Muscle of arm (tissue), 14 donors: Measurements from ENCODE around the gene PRAMEF10. TPM values are rescaled to one million over a fixed set of nuclear protein-coding genes. Genes with fewer than 3 reads are reported as not detected.
"Not testable (repeated sequence)": the region's sequence is repeated elsewhere in the genome, so short reads cannot be mapped to it uniquely, and the experiment has no call there.

ENCODE experiments used
- DNase-seq: peaks from one replicate; pipeline ENCODE4 v3.0.0-alpha.2; 2013
- long read RNA-seq, 11 donors: transcript quantifications; one replicate each; lab custom pipeline, GENCODE V29; 2026
- polyA plus RNA-seq, 12 donors: library from polyadenylated mRNA; unstranded; fragments of 120-200 nt; gene quantifications; one replicate each; pipeline ENCODE4 v1.2.1, GENCODE V29; 2013; ENCODE audit not compliant: insufficient read length in 12 of 12

Gene PRAMEF10, protein sequence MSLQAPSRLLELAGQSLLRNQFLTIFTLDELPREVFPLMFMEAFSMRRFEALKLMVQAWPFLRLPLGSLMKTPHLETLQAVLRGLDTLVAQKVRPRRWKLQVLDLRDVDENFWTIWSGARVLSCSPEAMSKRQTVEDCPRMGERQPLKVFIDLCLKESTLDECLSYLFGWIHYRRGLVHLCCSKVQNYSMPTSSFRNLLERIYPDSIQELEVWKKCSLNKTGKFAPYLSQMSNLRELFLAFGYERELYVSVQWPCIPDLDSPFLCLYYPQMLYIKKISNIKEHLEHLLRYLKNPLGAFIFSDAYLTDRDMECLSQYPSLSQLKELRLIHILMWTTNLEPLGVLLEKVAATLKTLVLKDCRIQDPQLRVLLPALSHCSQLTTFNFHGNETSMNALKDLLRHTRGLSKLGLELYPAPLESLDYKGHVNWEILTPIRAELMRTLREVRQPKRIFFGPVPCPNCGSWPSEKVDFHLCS
- not detected for polyA plus RNA-seq
- long read RNA-seq, donor 1, result 0 reads
- long read RNA-seq, donor 2, result 0 reads
- long read RNA-seq, donor 3, result 0 reads
- long read RNA-seq, donor 4, result 0 reads
- long read RNA-seq, donor 5, result 0 reads
- long read RNA-seq, donor 6, result 0 reads
- long read RNA-seq, donor 7, result 0 reads
- long read RNA-seq, donor 8, result 0 reads
- long read RNA-seq, donor 9, result 0 reads
- long read RNA-seq, donor 10, result 0 reads
- long read RNA-seq, donor 11, result 0 reads

DNA sequence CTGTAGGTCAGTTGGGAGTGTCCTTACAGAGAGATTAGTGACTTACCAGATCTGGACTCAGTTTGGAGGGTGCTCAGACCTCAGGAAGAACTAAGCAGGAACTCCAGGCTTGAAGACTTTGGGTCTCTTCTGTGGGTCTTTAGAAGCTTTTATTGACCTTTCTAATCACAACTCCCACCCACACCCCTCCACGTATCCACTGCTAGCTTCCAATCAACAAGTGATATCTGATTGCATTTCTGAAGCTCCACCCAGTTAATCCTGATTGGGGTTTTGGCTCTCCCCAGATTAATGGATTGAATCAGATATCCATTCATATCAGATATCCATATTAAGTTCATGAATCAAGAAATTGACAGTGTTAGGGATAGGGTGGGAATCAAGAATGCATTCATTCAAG is at the start of gene PRAMEF10:
PRAMEF10 (minus strand) TSS at position 101 of the 400 bp plus-strand sequence. CDS start 2,423 bp downstream, outside the sequence.
- DNase-seq, result not testable (repeated sequence)

DNA sequence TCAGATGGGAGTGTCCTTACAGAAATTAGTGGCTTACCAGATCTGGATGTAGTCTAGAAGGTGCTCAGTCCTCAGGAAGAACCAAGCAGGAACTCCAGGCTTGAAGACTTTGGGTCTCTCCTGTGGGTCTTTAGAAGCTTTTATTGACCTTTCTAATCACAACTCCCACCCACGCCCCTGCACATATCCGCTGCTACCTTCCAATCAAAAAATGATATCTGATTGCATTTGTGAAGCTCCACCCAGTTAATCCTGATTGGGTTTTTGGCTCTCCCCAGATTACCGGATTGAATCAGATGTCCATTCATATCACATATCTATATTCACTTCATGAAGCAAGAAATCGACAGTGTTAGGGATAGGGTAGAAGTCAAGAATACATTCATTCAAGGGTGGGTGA is 49.4 kb upstream of the PRAMEF10 start, which contains the start of gene PRAMEF6:
PRAMEF6 (minus strand) TSS at position 101 of the 400 bp plus-strand sequence. CDS start 5,062 bp downstream, outside the sequence.
- not testable (repeated sequence) for DNase-seq

- DNase-seq, result not testable (repeated sequence)
Observed at GRCh38 chr1:12924368-12924767, 26.3 kb upstream of the PRAMEF10 start.

- not testable (repeated sequence) for DNase-seq
Observed at GRCh38 chr1:12921749-12922148, 23.7 kb upstream of the PRAMEF10 start.

DNA sequence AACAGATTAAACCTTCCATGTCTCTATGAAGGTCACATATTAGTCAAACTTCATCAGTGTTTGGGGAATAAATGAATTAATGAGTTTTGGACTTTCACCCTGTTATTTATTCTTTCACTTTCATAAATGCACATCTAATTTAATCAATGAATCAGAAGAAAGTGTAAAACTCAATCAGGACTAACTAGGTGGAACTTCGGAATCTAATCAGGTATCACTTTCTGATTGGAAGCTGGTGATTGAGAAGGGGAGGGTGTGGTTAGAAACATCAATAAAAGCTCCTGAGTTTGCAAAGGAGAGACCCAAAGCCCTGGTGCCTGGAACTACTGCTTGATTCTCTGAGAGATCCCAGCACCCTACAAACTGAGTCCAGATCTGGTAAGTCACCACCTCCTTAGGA is 18.2 kb upstream of the PRAMEF10 start, which contains the start of gene PRAMEF7:
PRAMEF7 (plus strand) TSS at position 301 of the 400 bp plus-strand sequence. CDS start 1,083 bp downstream, outside the sequence.
- not testable (repeated sequence) for DNase-seq

DNA sequence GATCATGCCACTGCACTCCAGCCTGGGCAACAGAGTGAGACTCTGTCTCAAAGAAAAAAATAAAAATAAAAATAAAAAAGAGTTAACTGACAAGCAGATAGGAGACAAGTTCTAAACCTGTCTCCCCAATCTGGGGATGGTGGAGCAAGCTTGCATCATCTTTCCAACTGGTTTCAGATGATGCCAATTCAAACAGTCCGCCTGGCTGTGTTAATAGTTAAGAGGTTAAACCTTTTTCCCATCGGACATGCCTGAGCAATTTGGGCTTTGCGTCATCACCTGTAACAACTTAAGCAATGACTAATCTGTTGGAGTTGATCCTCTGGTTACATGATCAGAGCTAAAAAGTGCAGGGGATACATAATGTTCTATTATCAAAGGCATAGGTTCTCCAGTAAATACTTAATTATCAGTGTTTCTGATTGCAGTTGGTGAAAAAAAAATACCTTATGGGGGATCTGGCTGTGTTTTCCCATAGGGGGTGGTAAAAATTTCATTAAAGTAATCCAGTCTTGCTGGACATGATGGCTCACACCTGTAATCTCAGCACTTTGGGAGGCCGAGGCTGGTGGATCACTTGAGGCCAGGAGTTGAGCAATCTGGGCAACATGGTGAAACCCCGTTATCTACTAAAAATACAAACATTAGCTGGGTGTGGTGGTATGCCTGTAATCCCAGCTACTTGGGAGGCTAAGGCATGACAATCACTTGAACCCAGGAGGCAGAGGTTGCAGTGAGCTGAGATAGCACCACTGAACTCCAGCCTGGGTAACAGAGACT is 5.9 kb upstream of the PRAMEF10 start:
- not testable (repeated sequence) for DNase-seq

DNA sequence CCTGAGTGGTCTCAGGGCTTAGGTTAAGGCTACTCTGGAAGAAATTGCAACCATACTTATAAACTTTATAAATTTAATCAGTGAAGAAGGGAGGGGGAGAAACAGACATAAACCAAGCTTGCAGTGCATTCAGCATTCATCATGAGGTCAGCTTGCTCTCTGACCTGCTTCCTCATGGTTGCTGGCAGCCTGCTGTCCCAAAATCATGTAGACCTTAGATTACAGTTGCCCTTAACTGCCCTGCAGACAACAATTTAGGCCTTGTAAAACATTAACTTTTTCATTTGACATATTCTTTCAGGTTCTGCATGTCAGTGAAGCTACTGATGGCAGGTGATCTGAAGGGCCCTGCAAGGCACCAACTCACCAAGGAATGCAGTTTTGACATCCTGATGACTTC is 1.1 kb upstream of the PRAMEF10 start:
- not testable (repeated sequence) for DNase-seq

DNA sequence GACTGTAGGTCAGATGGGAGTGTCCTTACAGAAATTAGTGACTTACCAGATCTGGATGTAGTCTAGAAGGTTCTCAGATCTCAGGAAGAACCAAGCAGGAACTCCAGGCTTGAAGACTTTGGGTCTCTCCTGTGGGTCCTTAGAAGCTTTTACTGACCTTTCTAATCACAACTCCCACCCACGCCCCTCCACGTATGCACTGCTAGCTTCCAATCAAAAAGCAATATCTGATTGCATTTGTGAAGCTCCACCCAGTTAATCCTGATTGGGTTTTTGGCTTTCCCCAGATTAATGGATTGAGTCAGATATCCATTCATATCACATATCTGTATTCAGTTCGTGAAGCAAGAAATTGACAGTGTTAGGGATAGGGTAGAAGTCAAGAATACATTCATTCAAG is 12.0 kb downstream of the PRAMEF10 start, which contains the start of gene PRAMEF4:
PRAMEF4 (minus strand) TSS at position 101 of the 400 bp plus-strand sequence. CDS start 2,807 bp downstream, outside the sequence.
- not testable (repeated sequence) for DNase-seq

GRCh38 chr1:12878453-12878852 is 19.6 kb downstream of the PRAMEF10 start:
- not testable (repeated sequence) for DNase-seq

DNA sequence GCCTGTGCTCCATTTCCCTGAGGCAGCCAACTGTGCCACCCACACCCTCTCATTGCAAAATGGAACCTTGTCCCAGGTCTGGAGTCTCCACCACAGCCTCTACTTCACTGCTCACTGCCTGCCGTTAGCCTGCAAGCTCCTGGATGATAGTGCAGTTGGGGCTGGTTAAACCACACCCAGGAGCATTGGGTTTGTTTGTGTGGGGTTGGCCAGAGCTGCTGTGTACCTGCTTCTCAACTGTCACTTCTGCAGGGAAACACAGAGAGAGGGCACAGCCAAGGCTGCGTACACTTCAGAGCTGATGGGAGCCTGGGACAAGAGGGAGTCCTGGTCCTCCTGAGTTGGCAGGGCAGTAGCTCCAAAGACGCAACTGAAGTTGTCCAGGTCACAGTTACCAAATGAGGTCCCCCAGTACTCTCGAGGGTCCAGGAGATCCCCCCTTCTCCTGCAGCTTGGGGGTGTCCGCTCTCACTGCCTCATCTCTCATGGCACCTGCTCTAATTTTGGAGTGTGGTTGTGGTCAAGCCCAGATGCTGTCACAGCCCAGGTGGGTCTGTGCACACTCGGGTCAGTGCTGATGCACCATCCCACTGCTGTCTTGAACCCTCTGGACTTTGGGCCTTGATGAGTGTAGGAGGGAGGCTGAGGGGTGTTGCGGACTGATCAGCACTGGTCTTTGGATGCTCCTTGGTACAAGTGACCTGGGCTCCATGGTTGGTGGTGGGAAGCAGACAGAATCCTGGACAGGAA is 34.8 kb downstream of the PRAMEF10 start:
- not testable (repeated sequence) for DNase-seq

- DNase-seq, result not testable (repeated sequence)
Observed at GRCh38 chr1:12856786-12857185, 41.3 kb downstream of the PRAMEF10 start, which contains the start of gene PRAMEF2. TSS of gene PRAMEF2 (plus strand) at chr1:12857086. CDS start at chr1:12859010, 1,924 bp downstream.

- no peak for DNase-seq
Observed at GRCh38 chr1:12851779-12852178, 46.3 kb downstream of the PRAMEF10 start.

- not testable (repeated sequence) for DNase-seq
Observed at GRCh38 chr1:12848620-12849019, 49.5 kb downstream of the PRAMEF10 start, which contains the start of gene HNRNPCL1. TSS of gene HNRNPCL1 (minus strand) at chr1:12848720. CDS start at chr1:12848289, 431 bp downstream.

Other genes with a start within 250 kb of the PRAMEF10 start
- not detected for gene AADACL3, start 182.2 kb downstream of the PRAMEF10 start, polyA plus RNA-seq
- 1 to 10 TPM in 2 of 12 donors, under 1 TPM in 8, not detected in 2; 0.19 to 2.5 (median 0.63) TPM for gene CFAP107, start 152.1 kb downstream of the PRAMEF10 start, polyA plus RNA-seq
- not detected for gene PRAMEF12, start 124.5 kb downstream of the PRAMEF10 start, polyA plus RNA-seq
- not detected for gene PRAMEF1, start 106.9 kb downstream of the PRAMEF10 start, polyA plus RNA-seq
- not detected for gene PRAMEF11, start 66.9 kb downstream of the PRAMEF10 start, polyA plus RNA-seq
- gene HNRNPCL1, start 49.5 kb downstream of the PRAMEF10 start, polyA plus RNA-seq, result under 1 TPM in 5 of 12 donors, not detected in 7; 0.12 to 0.32 (median 0.23) TPM
- gene PRAMEF2, start 41.2 kb downstream of the PRAMEF10 start, polyA plus RNA-seq, result not detected
- gene PRAMEF4, start 12.1 kb downstream of the PRAMEF10 start, polyA plus RNA-seq, result not detected
- not detected for gene PRAMEF7, start 18.3 kb upstream of the PRAMEF10 start, polyA plus RNA-seq
- not detected for gene PRAMEF6, start 49.3 kb upstream of the PRAMEF10 start, polyA plus RNA-seq
- gene PRAMEF27, start 158.3 kb upstream of the PRAMEF10 start, polyA plus RNA-seq, result not detected
- gene HNRNPCL3, start 162.5 kb upstream of the PRAMEF10 start, polyA plus RNA-seq, result not detected
- gene PRAMEF25, start 172.5 kb upstream of the PRAMEF10 start, polyA plus RNA-seq, result not detected
- under 1 TPM in 1 of 12 donors, not detected in 11; 0.34 TPM for gene HNRNPCL2, start 218.6 kb upstream of the PRAMEF10 start, polyA plus RNA-seq